Erythroblast (primary cell): Measurements from ENCODE around the gene CRTC2.

ENCODE experiments used
- GATA1 ChIP-seq: IDR thresholded peaks from 2 replicates; pipeline ENCODE4 v1.6.1; 2011; ENCODE audit warnings: low read depth, mild to moderate bottlenecking, control low read depth, low read length, moderate library complexity
- POLR2A ChIP-seq: IDR thresholded peaks from 2 replicates; pipeline ENCODE4 v1.6.1; 2011; ENCODE audit warnings: mild to moderate bottlenecking, low read length

GRCh38 chr1:153916297-153916696 lies 42.1 kb downstream of the CRTC2 start:
- TF ChIP-seq POLR2A (no peak), GATA1 (no peak)
